H1 (cell line): Measurements from ENCODE around the gene LTBP4. TPM values are rescaled to one million over a fixed set of nuclear protein-coding genes. Genes with fewer than 3 reads are reported as not detected.

Source experiments
- CTCF ChIA-PET: fragments of 300-600 bp; sonication (Branson Sonifier 250); formaldehyde crosslinking; loops from one replicate; lab custom pipeline; 2021; ENCODE audit not compliant: partially characterized antibody; lab: Charles Lee
- POLR2A ChIA-PET: fragments of 300-600 bp; sonication (Branson Sonifier 250); formaldehyde crosslinking; loops from one replicate; lab custom pipeline; 2021; ENCODE audit warnings: inconsistent platforms; ENCODE audit not compliant: partially characterized antibody; lab: Charles Lee
- DNase-seq, 2 experiments: peaks; one replicate each; pipeline versions ENCODE4 v3.0.0 to v3.0.0-alpha.2; 2010 to 2022; ENCODE audit warnings: low spot score in 2 of 2, low read depth in 1 of 2, mixed read lengths in 1 of 2
- FAIRE-seq: peaks from 2 replicates; lab custom pipeline; 2011; peaks lifted over from hg19 to GRCh38; lab: Jason Lieb, UNC
- H2AFZ ChIP-seq: 2 replicates; pipeline ENCODE4 v1.8.1; 2012; ENCODE audit warnings: low read length, inconsistent platforms
- H2AK5ac ChIP-seq: 2 replicates; pipeline ENCODE4 v1.6.1; 2013; ENCODE audit warnings: low read depth, low read length
- H2BK120ac ChIP-seq: replicated peaks from 2 replicates; pipeline ENCODE3; 2013; ENCODE audit warnings: low read depth, low read length, inconsistent platforms
- H2BK12ac ChIP-seq: 2 replicates; pipeline ENCODE4 v1.6.1; 2013; ENCODE audit warnings: low read depth, low read length
- H2BK15ac ChIP-seq: 2 replicates; pipeline ENCODE4 v1.6.1; 2013; ENCODE audit warnings: low read length
- H2BK20ac ChIP-seq: 2 replicates; pipeline ENCODE4 v1.6.1; 2013; ENCODE audit warnings: low read length
- H2BK5ac ChIP-seq: 2 replicates; pipeline ENCODE4 v1.6.1; 2013; ENCODE audit warnings: low read depth, low read length
- H3K14ac ChIP-seq: 2 replicates; pipeline ENCODE4 v1.6.1; 2013; ENCODE audit warnings: inconsistent platforms; ENCODE audit not compliant: insufficient read length
- H3K18ac ChIP-seq: 2 replicates; pipeline ENCODE4 v1.6.1; 2013; ENCODE audit warnings: low read length; ENCODE audit errors: extremely low read depth
- H3K23ac ChIP-seq: 2 replicates; pipeline ENCODE4 v1.6.1; 2013; ENCODE audit warnings: inconsistent platforms; ENCODE audit not compliant: insufficient read length
- H3K23me2 ChIP-seq: 2 replicates; pipeline ENCODE4 v1.6.1; 2013; ENCODE audit warnings: low read depth, low read length
- H3K27ac ChIP-seq: 2 replicates; pipeline ENCODE4 v1.6.1; 2011; ENCODE audit warnings: low read depth, low read length, inconsistent platforms
- H3K27me3 ChIP-seq, 4 experiments: replicated peaks in 1 of 4; 1 replicate in 1 of 4; 2 replicates in 3 of 4; pipeline versions ENCODE4 v1.6.1 to v1.8.1; 2011 to 2013; ENCODE audit warnings: low read length in 3 of 4, mild to moderate bottlenecking in 3 of 4, inconsistent platforms in 2 of 4, mixed read lengths in 2 of 4, moderate library complexity in 1 of 4; ENCODE audit not compliant: control insufficient read depth in 3 of 4, insufficient read depth in 3 of 4; ENCODE audit errors: extremely low read depth in 1 of 4
- H3K36me3 ChIP-seq, 4 experiments: 2 replicates each; pipeline versions ENCODE4 v1.6.1 to v1.8.1; 2011 to 2013; ENCODE audit warnings: mild to moderate bottlenecking in 4 of 4, low read length in 3 of 4, moderate library complexity in 2 of 4, control low read depth in 1 of 4, inconsistent platforms in 1 of 4; ENCODE audit not compliant: insufficient read depth in 4 of 4, control insufficient read depth in 2 of 4
- H3K4ac ChIP-seq: replicated peaks from 2 replicates; pipeline ENCODE3; 2013; ENCODE audit warnings: low read length, low read depth, mixed read lengths, inconsistent platforms; ENCODE audit not compliant: insufficient read length
- H3K4me1 ChIP-seq, 4 experiments: replicated peaks in 1 of 4; 1 replicate in 1 of 4; 2 replicates in 3 of 4; pipeline versions ENCODE4 v1.6.1 to v1.8.1; 2011 to 2013; ENCODE audit warnings: low read length in 3 of 4, inconsistent platforms in 2 of 4, mixed read lengths in 1 of 4; ENCODE audit not compliant: insufficient read depth in 4 of 4, control insufficient read depth in 3 of 4
- H3K4me2 ChIP-seq, 2 experiments: 2 replicates each; pipeline versions ENCODE4 v1.6.1 to v1.8.1; 2011 to 2013; ENCODE audit warnings: low read depth in 2 of 2, low read length in 2 of 2, control low read depth in 1 of 2, inconsistent platforms in 1 of 2, mild to moderate bottlenecking in 1 of 2; ENCODE audit not compliant: insufficient read depth in 1 of 2
- H3K4me3 ChIP-seq, 4 experiments: fragments of 200-600, 300-600 bp in 1 of 4; sonication (generic), shearing (Covaris generic), sonication (Bioruptor Twin) in 1 of 4; 2 replicates each; pipeline versions ENCODE4 v1.5.1 to v1.8.1; 2011 to 2016; ENCODE audit warnings: low read length in 4 of 4, low read depth in 3 of 4, control low read depth in 2 of 4, inconsistent platforms in 2 of 4, mild to moderate bottlenecking in 2 of 4, mixed read lengths in 1 of 4, moderate library complexity in 1 of 4; ENCODE audit not compliant: insufficient read depth in 2 of 4; ENCODE audit errors: extremely low read depth in 1 of 4
- H3K56ac ChIP-seq: replicated peaks from 2 replicates; pipeline ENCODE3; 2013; ENCODE audit warnings: low read depth, mild to moderate bottlenecking, mixed read lengths, low read length, inconsistent platforms; ENCODE audit not compliant: insufficient read length
- H3K79me1 ChIP-seq: 2 replicates; pipeline ENCODE4 v1.6.1; 2013; ENCODE audit warnings: low read depth, low read length, control low read depth
- H3K79me2 ChIP-seq, 2 experiments: 2 replicates each; pipeline versions ENCODE4 v1.6.1 to v1.8.1; 2012 to 2013; ENCODE audit warnings: low read length in 2 of 2, mild to moderate bottlenecking in 2 of 2, inconsistent platforms in 1 of 2; ENCODE audit not compliant: insufficient read depth in 2 of 2, control insufficient read depth in 1 of 2
- H3K9ac ChIP-seq, 4 experiments: replicated peaks in 1 of 4; 1 replicate in 1 of 4; 2 replicates in 3 of 4; pipeline versions ENCODE4 v1.6.1 to v1.8.1; 2011 to 2013; ENCODE audit warnings: low read depth in 3 of 4, low read length in 3 of 4, control low read depth in 2 of 4, mild to moderate bottlenecking in 2 of 4, moderate library complexity in 2 of 4, inconsistent platforms in 1 of 4; ENCODE audit errors: extremely low read depth in 1 of 4
- H3K9me3 ChIP-seq, 2 experiments: 2 replicates each; pipeline versions ENCODE4 v1.6.1 to v1.8.1; 2012 to 2013; ENCODE audit warnings: mild to moderate bottlenecking in 2 of 2, moderate library complexity in 2 of 2, control low read depth in 1 of 2, inconsistent platforms in 1 of 2, low read depth in 1 of 2, low read length in 1 of 2, mixed read lengths in 1 of 2; ENCODE audit not compliant: insufficient read depth in 2 of 2
- H4K20me1 ChIP-seq, 2 experiments: replicated peaks in 1 of 2; 2 replicates each; pipeline versions ENCODE3 to v1.8.1; 2011 to 2013; ENCODE audit warnings: inconsistent platforms in 2 of 2, low read length in 2 of 2, mild to moderate bottlenecking in 1 of 2; ENCODE audit not compliant: insufficient read depth in 2 of 2, control insufficient read depth in 1 of 2
- H4K5ac ChIP-seq: 2 replicates; pipeline ENCODE4 v1.6.1; 2013; ENCODE audit warnings: low read length, low read depth, mixed read lengths, inconsistent platforms; ENCODE audit not compliant: insufficient read length
- H4K8ac ChIP-seq: 2 replicates; pipeline ENCODE4 v1.8.0; 2013; ENCODE audit warnings: mild to moderate bottlenecking, moderate library complexity, low read length, inconsistent platforms; ENCODE audit not compliant: insufficient read depth; ENCODE audit errors: extremely low read depth
- H4K91ac ChIP-seq: replicated peaks from 2 replicates; pipeline ENCODE3; 2013; ENCODE audit warnings: low read length, mixed read lengths, inconsistent platforms; ENCODE audit not compliant: insufficient read length
- ASH2L ChIP-seq: fragments of 200-600, 300-600 bp; sonication (generic); IDR thresholded peaks from one replicate; pipeline ENCODE4 v1.7.1; 2017; ENCODE audit warnings: low read length
- BRCA1 ChIP-seq: IDR thresholded peaks from 2 replicates; pipeline ENCODE4 v1.6.1; 2012; ENCODE audit warnings: low read depth, low read length, improper control_type of control experiment
- CHD2 ChIP-seq: IDR thresholded peaks from 2 replicates; pipeline ENCODE4 v1.6.1; 2012; ENCODE audit warnings: low read length, improper control_type of control experiment
- EP300 ChIP-seq, 2 experiments: IDR thresholded peaks; 1 replicate in 1 of 2; 2 replicates in 1 of 2; pipeline ENCODE4 v1.6.1; 2011 to 2012; ENCODE audit warnings: low read depth in 2 of 2, low read length in 2 of 2, mild to moderate bottlenecking in 2 of 2, borderline replicate concordance in 1 of 2, inconsistent platforms in 1 of 2, moderate library complexity in 1 of 2
- HDAC6 ChIP-seq: IDR thresholded peaks from one replicate; pipeline ENCODE4 v1.7.1; 2012; ENCODE audit warnings: low read depth, mild to moderate bottlenecking, inconsistent platforms, low read length, moderate library complexity
- JUN ChIP-seq: IDR thresholded peaks from 2 replicates; pipeline ENCODE4 v1.6.1; 2011; ENCODE audit warnings: low read depth, mild to moderate bottlenecking, improper control_type of control experiment, low read length
- POLR2A ChIP-seq, 2 experiments: IDR thresholded peaks; 1 replicate in 1 of 2; 2 replicates in 1 of 2; pipeline ENCODE4 v1.6.1; 2011; ENCODE audit warnings: low read depth in 2 of 2, low read length in 2 of 2, mild to moderate bottlenecking in 2 of 2; ENCODE audit errors: control extremely low read depth in 1 of 2
- POU5F1 ChIP-seq: IDR thresholded peaks from 2 replicates; pipeline ENCODE4 v1.6.1; 2011; ENCODE audit warnings: low read depth, mild to moderate bottlenecking, low read length, moderate library complexity
- SP2 ChIP-seq: IDR thresholded peaks from 2 replicates; pipeline ENCODE4 v1.6.1; 2012; ENCODE audit warnings: mild to moderate bottlenecking, low read length, inconsistent platforms
- TAF7 ChIP-seq: optimal IDR thresholded peaks from 2 replicates; pipeline ENCODE3; 2011; ENCODE audit warnings: low read depth, mild to moderate bottlenecking, inconsistent platforms, low read length, moderate library complexity, borderline replicate concordance
- TBP ChIP-seq: IDR thresholded peaks from 2 replicates; pipeline ENCODE4 v1.6.1; 2011; ENCODE audit warnings: low read depth, low read length, improper control_type of control experiment
- TEAD4 ChIP-seq: IDR thresholded peaks from 2 replicates; pipeline ENCODE4 v1.6.1; 2012; ENCODE audit warnings: low read depth, low read length, inconsistent platforms, mixed read lengths
- YY1 ChIP-seq: IDR thresholded peaks from 2 replicates; pipeline ENCODE4 v1.6.1; 2011; ENCODE audit warnings: low read depth, mild to moderate bottlenecking, low read length
- WGBS, 2 experiments: shearing (Covaris generic) in 1 of 2; methylation state at CpG; one replicate each; pipeline versions ENCODE4 v1.1.6 to v1.1.7; 2013 to 2015; ENCODE audit warnings: low lambda C conversion rate in 2 of 2, mixed read lengths in 2 of 2, inconsistent platforms in 1 of 2, low coverage in 1 of 2, missing lambda C conversion rate in 1 of 2; ENCODE audit not compliant: insufficient replicate concordance in 2 of 2, insufficient coverage in 1 of 2, insufficient read length in 1 of 2; ENCODE audit errors: extremely low coverage in 1 of 2, missing lambda C conversion rate in 1 of 2; 5-methylcytosine and 5-hydroxymethylcytosine counted together
- polyA plus RNA-seq, 7 experiments: library from polyadenylated mRNA; depleted of rRNA in 3 of 7; stranded (reverse) in 5 of 7; unstranded in 2 of 7; fragments of >200 nt in 5 of 7; fragments of 200-250 nt in 2 of 7; gene quantifications; 1 replicate in 5 of 7; 2 replicates in 1 of 7; 4 replicates in 1 of 7; pipeline versions ENCODE4 v1.2.1 to v1.2.3, GENCODE V29; 2011 to 2013; ENCODE audit warnings: missing spikeins in 2 of 7, mixed read lengths in 2 of 7
- total RNA-seq: library from RNA; stranded (reverse); fragmentation: NEBNext Ultra II Directional; extraction: Animal tissue kit (Norgen Biotek cat#: 25700); gene quantifications from 2 replicates; pipeline ENCODE4 v1.2.1, GENCODE V29; 2021
- TF ChIP-seq, protein P1 (sequence below): IDR thresholded peaks from 2 replicates; pipeline ENCODE4 v1.6.1; 2011; ENCODE audit warnings: low read length, improper control_type of control experiment

The LTBP4 gene
- total and polyA plus RNA-seq, 2 of the 8 experiments (the other 6 are each of a cell fraction or from before 2014, with no cell fraction given) = 54.5 to 77.1 TPM

DNA sequence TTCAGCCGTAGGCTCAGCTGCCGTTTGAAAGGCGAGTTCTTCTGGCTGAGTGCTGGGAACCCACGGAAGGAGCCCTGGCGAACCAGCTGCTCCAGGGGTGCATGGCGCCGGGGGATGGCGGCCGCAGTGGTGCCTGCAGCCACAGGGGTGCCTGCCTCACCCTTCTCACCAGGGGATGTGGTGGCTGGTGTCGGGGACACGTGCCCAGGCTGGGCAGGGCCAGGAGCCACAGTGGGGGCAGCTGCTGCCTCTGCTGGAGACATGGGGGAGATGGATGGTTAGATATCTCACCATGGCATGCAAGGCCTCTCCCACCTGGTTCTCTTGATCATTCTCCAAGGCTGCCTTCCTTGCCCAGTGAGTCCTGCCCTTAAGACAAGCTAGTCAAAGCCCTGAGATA lies 72.2 kb downstream of the LTBP4 start:
- H3K27me3 ChIP-seq = no peaks in the 10 kb centered on the region; a peak in 1 of 7 replicates
- H2BK12ac ChIP-seq = no peak overlapping the region
- no peak overlapping the region for H2AK5ac ChIP-seq
- no peaks in the 10 kb centered on the region for H3K79me2 ChIP-seq
- no peaks in the 10 kb centered on the region for H3K79me1 ChIP-seq
- FAIRE-seq = no peak
- peaks cover 0 to 11% of the 10 kb centered on the region in 2 experiments for H4K20me1 ChIP-seq
- no peak overlapping the region for H4K8ac ChIP-seq
- WGBS, 2 experiments = 98% methylated on average over 11 of the region's 11 CpGs; no CpG with 5 or more reads in 1 of the 2 experiments
- no peak overlapping the region for H3K9ac ChIP-seq
- CTCF ChIA-PET = interaction anchor here (0.9 kb wide), 1 partner anchor 18 kb away, joined by 3 read pairs; no protein-coding TSS in a partner anchor
- no peaks in the 10 kb centered on the region for H3K9me3 ChIP-seq
- POLR2A ChIA-PET = interaction anchor here (0.8 to 1.9 kb wide), 4 partner anchors 8 to 133 kb away, joined by 3 to 9 read pairs (median 4); no protein-coding TSS in a partner anchor
- H3K4me3 ChIP-seq = no peak overlapping the region
- H3K36me3 ChIP-seq = peaks cover 11 to 64% (median 34%) of the 10 kb centered on the region in 4 experiments; a peak in 7 of 8 replicates
- H2BK120ac ChIP-seq = no peak overlapping the region
- H3K23me2 ChIP-seq = peaks cover 2% of the 10 kb centered on the region; the same call in 1 of the 2 replicates
- H2BK5ac ChIP-seq = no peak overlapping the region
- H3K27ac ChIP-seq = no peak overlapping the region
- no peaks in the 10 kb centered on the region for H3K4me1 ChIP-seq
- no peak overlapping the region for H2AFZ ChIP-seq
- H3K4ac ChIP-seq = no peak overlapping the region
- no peak for DNase-seq
- no peak overlapping the region for H2BK15ac ChIP-seq
- no peak overlapping the region for H3K56ac ChIP-seq
- no peak overlapping the region for H3K23ac ChIP-seq
- H3K18ac ChIP-seq = no peak overlapping the region
- no peak overlapping the region for H4K91ac ChIP-seq
- H4K5ac ChIP-seq = no peak overlapping the region
- no peak overlapping the region for H3K4me2 ChIP-seq
- H3K14ac ChIP-seq = no peak overlapping the region
- no peak overlapping the region for H2BK20ac ChIP-seq
- TF ChIP-seq POLR2A (IDR thresholded peaks at IDR 0.05; ENCODE audit: control extremely low read depth in 1 of 2, low read depth in 2 of 2, low read length in 2 of 2) = no peak
- TF ChIP-seq SP2 = no peak
- no peak for TF ChIP-seq HDAC6
- TF ChIP-seq TEAD4 = no peak
- no peak for TF ChIP-seq POU5F1
- TF ChIP-seq CHD2 = no peak
- TF ChIP-seq YY1 = no peak
- no peak for TF ChIP-seq EP300 (IDR thresholded peaks at IDR 0.05; ENCODE audit: borderline replicate concordance in 1 of 2, low read depth in 2 of 2, low read length in 2 of 2)
- TF ChIP-seq, protein P1, sequence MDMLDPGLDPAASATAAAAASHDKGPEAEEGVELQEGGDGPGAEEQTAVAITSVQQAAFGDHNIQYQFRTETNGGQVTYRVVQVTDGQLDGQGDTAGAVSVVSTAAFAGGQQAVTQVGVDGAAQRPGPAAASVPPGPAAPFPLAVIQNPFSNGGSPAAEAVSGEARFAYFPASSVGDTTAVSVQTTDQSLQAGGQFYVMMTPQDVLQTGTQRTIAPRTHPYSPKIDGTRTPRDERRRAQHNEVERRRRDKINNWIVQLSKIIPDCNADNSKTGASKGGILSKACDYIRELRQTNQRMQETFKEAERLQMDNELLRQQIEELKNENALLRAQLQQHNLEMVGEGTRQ = no peak
- no peak for TF ChIP-seq ASH2L
- TF ChIP-seq BRCA1 = no peak
- no peak for TF ChIP-seq TBP
- TF ChIP-seq TAF7 = no peak
- TF ChIP-seq JUN = no peak
